Mesothelial cell of epicardium (in vitro differentiated cells): ENCODE results near the gene EPGN. TPM values are rescaled to one million over a fixed set of nuclear protein-coding genes. Genes with fewer than 3 reads are reported as not detected.

Source experiments
- DNase-seq, 2 experiments: peaks; one replicate each; pipeline ENCODE4 v3.0.0; 2021; ENCODE audit warnings: low spot score in 2 of 2; ENCODE audit not compliant: unreplicated experiment in 2 of 2
- H3K27ac Mint-ChIP-seq: 2 replicates; pipeline ENCODE4 v1.8.0; 2021; ENCODE audit warnings: mixed read lengths
- H3K27me3 Mint-ChIP-seq: 2 replicates; pipeline ENCODE4 v1.8.0; 2021; ENCODE audit warnings: low read depth, mixed read lengths
- H3K36me3 Mint-ChIP-seq: 2 replicates; pipeline ENCODE4 v1.8.0; 2021; ENCODE audit warnings: mixed read lengths
- H3K4me1 Mint-ChIP-seq: 2 replicates; pipeline ENCODE4 v1.8.0; 2021; ENCODE audit warnings: mixed read lengths
- H3K4me3 Mint-ChIP-seq: 2 replicates; pipeline ENCODE4 v1.8.0; 2021; ENCODE audit warnings: mild to moderate bottlenecking, moderate library complexity, mixed read lengths
- H3K9me3 Mint-ChIP-seq: 2 replicates; pipeline ENCODE4 v1.8.0; 2021; ENCODE audit warnings: mixed read lengths
- CTCF ChIP-seq: fragments of 200-600 bp; sonication (generic); IDR thresholded peaks from one replicate; pipeline ENCODE4 v1.5.0; 2021; ENCODE audit warnings: antibody characterized with exemption; ENCODE audit not compliant: unreplicated experiment
- total RNA-seq: library from RNA; stranded (reverse); gene quantifications from 3 replicates; pipeline ENCODE4 v1.2.1, GENCODE V29; 2021

The EPGN gene, protein sequence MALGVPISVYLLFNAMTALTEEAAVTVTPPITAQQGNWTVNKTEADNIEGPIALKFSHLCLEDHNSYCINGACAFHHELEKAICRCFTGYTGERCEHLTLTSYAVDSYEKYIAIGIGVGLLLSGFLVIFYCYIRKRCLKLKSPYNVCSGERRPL
- total RNA-seq: 7.8 to 8.3 TPM (median 8.0 TPM) in 3 replicates

GRCh38 chr4:74308215-74308614 is at the start of gene EPGN:
EPGN (plus strand) TSS chr4:74308470; CDS start chr4:74308534, 64 bp downstream.
- Mint-ChIP-seq H3K4me1 (peaks cover 20% of the 10 kb centered on the region), H3K9me3 (no peaks in the 10 kb centered on the region), H3K4me3 (peak within 1 kb of the TSS; percentile 46), H3K27me3 (no peaks in the 10 kb centered on the region), H3K27ac (peak within 1 kb of the TSS; percentile 24), H3K36me3 (no peaks in the 10 kb centered on the region)
- no peak for DNase-seq
- no peak for TF ChIP-seq CTCF

DNA sequence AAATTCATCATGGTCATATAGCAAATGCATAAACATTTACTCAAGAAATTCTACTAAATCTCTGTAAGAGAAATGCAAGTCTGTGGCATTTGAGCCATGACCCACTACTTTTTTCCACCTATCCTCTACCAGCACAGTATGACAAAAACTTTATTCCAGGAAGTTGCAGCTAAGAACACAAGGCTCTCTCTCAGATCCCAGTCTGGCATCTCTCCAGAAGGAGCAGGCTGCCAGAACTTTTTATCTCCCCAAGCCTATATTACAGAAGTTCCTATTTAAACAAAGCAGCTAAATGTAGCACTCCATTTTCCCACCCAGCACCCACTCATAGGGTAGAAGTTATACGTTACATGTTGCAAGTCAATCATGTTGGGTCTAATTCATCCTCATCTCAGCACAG is 49.3 kb upstream of the EPGN start:
- peaks cover 7% of the 10 kb centered on the region for H3K9me3 Mint-ChIP-seq
- H3K27ac Mint-ChIP-seq: peak overlapping the region; percentile 71
- H3K4me1 Mint-ChIP-seq: peaks cover 40% of the 10 kb centered on the region
- H3K4me3 Mint-ChIP-seq: no peak overlapping the region
- TF ChIP-seq CTCF: no peak
- DNase-seq: no peak
- H3K36me3 Mint-ChIP-seq: peaks cover under 1% of the 10 kb centered on the region
- no peaks in the 10 kb centered on the region for H3K27me3 Mint-ChIP-seq

GRCh38 chr4:74260036-74260435 is 48.2 kb upstream of the EPGN start:
- Mint-ChIP-seq H3K27me3 (no peaks in the 10 kb centered on the region), H3K27ac (no peak overlapping the region), H3K36me3 (no peaks in the 10 kb centered on the region), H3K4me1 (peaks cover 40% of the 10 kb centered on the region), H3K4me3 (no peak overlapping the region), H3K9me3 (peaks cover 4% of the 10 kb centered on the region)
- TF ChIP-seq CTCF: no peak
- no peak for DNase-seq

DNA sequence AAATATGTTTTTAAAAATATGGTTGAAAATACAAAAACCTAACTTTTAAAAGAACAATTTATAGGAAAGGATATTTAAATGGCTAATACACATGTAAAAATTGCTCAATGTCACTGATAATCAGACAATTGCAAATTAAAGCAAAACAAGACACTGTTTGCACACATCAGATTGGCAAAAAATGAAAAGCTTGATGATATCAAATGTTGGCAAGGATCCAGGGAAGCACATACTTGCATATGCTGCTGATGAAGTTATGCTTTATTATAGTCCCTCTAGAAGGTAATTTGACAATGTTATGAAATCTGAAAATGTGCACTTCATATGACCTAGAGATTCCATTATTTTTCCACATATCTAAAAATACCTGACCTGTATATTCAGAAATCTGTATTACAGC is 45.7 kb upstream of the EPGN start:
- no peaks in the 10 kb centered on the region for H3K9me3 Mint-ChIP-seq
- H3K27ac Mint-ChIP-seq: peak overlapping the region; percentile 39
- H3K4me3 Mint-ChIP-seq: no peak overlapping the region
- TF ChIP-seq CTCF: no peak
- no peaks in the 10 kb centered on the region for H3K36me3 Mint-ChIP-seq
- H3K27me3 Mint-ChIP-seq: no peaks in the 10 kb centered on the region
- no peak for DNase-seq
- H3K4me1 Mint-ChIP-seq: peaks cover 40% of the 10 kb centered on the region

- no peak for TF ChIP-seq CTCF
- DNase-seq: no peak
- Mint-ChIP-seq H3K9me3 (no peaks in the 10 kb centered on the region), H3K36me3 (no peaks in the 10 kb centered on the region), H3K4me3 (no peak overlapping the region), H3K27ac (peak overlapping the region; percentile 81), H3K27me3 (no peaks in the 10 kb centered on the region), H3K4me1 (peaks cover 38% of the 10 kb centered on the region)
These were observed 44.7 kb upstream of the EPGN start for GRCh38 chr4:74263551-74263950.

DNA sequence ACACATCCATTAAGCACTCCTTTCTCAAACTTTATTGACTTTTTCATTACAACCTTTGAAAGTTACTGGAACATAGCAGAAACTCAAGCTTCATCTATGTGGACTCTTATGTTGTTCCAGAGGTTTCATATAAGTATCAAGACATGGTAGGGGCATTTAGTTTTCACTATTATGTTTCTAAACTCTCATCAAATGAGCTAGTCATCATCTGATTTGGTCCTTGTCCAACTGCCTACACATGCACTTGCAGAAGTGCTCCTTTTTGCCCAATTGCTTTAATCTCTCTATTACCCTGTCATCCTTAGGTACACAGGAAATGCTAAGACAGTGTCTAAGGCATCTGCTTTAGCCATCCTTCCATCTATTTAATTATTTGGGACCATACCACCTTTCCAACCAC is 42.2 kb upstream of the EPGN start:
- H3K4me1 Mint-ChIP-seq: peaks cover 21% of the 10 kb centered on the region
- TF ChIP-seq CTCF: no peak
- H3K27ac Mint-ChIP-seq: no peak overlapping the region
- H3K9me3 Mint-ChIP-seq: no peaks in the 10 kb centered on the region
- H3K27me3 Mint-ChIP-seq: no peaks in the 10 kb centered on the region
- H3K4me3 Mint-ChIP-seq: no peak overlapping the region
- H3K36me3 Mint-ChIP-seq: no peaks in the 10 kb centered on the region
- DNase-seq: no peak
